GM12878 (cell line): ENCODE measurements around the gene PUM2. TPM values are rescaled to one million over a fixed set of nuclear protein-coding genes. Genes with fewer than 3 reads are reported as not detected.

ENCODE experiments used
- ATAC-seq: fragments of 200-7000 bp; cut with Tn5 transposase; 3 replicates; pipeline ENCODE4 v1.9.1; 2020; ENCODE audit warnings: mild to moderate bottlenecking, moderate library complexity
- BruUV-seq: library from RNA; stranded (reverse); fragments of 400-500 nt; replicated peaks from 2 replicates; lab custom pipeline; 2021; lab: Mats Ljungman, UMichigan
- CTCF ChIA-PET: fragments of 300-600 bp; sonication (Branson Sonifier 250); formaldehyde crosslinking; extraction: SDS; loops from one replicate; lab custom pipeline; 2021; ENCODE audit warnings: inconsistent platforms; lab: Yijun Ruan, JAX
- POLR2A ChIA-PET: fragments of 350-600 bp; formaldehyde crosslinking; extraction: SDS; loops from one replicate; lab custom pipeline; 2021; ENCODE audit warnings: inconsistent platforms; lab: Charles Lee
- RAD21 ChIA-PET: fragments of 300-600 bp; sonication (Branson Sonifier 250); formaldehyde crosslinking; loops from one replicate; lab custom pipeline; 2023; ENCODE audit warnings: antibody characterized with exemption; ENCODE audit not compliant: unreplicated experiment; lab: Charles Lee
- SMC1A ChIA-PET: fragments of 300-600 bp; sonication (Branson Sonifier 250); formaldehyde crosslinking; loops from one replicate; lab custom pipeline; 2023; ENCODE audit not compliant: unreplicated experiment, uncharacterized antibody; lab: Charles Lee
- DNase-seq: peaks from one replicate; pipeline ENCODE4 v3.0.0-alpha.2; 2011; ENCODE audit warnings: low read depth, low spot score
- FAIRE-seq: peaks from 3 replicates; lab custom pipeline; 2011; peaks lifted over from hg19 to GRCh38; lab: Jason Lieb, UNC
- H2AFZ ChIP-seq: 2 replicates; pipeline ENCODE4 v1.6.0; 2011; ENCODE audit warnings: low read depth, low read length, control low read depth; ENCODE audit not compliant: control insufficient read depth
- H3K27ac ChIP-seq: 2 replicates; pipeline ENCODE4 v1.5.1; 2011; ENCODE audit warnings: control low read depth; ENCODE audit not compliant: control insufficient read depth, insufficient read depth
- H3K27me3 ChIP-seq, 2 experiments: replicated peaks in 1 of 2; 2 replicates each; pipeline versions ENCODE4 v1.6.0 to v1.6.1; 2011; ENCODE audit warnings: low read length in 1 of 2; ENCODE audit not compliant: control insufficient read depth in 2 of 2, insufficient read depth in 2 of 2
- H3K36me3 ChIP-seq, 2 experiments: 2 replicates each; pipeline ENCODE4 v1.5.1; 2011; ENCODE audit warnings: low read length in 1 of 2; ENCODE audit not compliant: control insufficient read depth in 2 of 2, insufficient read depth in 2 of 2
- H3K4me1 ChIP-seq: 2 replicates; pipeline ENCODE4 v1.6.1; 2011; ENCODE audit warnings: mild to moderate bottlenecking, low read length, moderate library complexity, mixed read lengths; ENCODE audit not compliant: control insufficient read depth, insufficient read depth
- H3K4me2 ChIP-seq: 2 replicates; pipeline ENCODE4 v1.6.0; 2011; ENCODE audit warnings: control low read depth; ENCODE audit not compliant: control insufficient read depth, insufficient read depth
- H3K4me3 ChIP-seq: fragments of 200-600 bp; sonication (generic); 2 replicates; pipeline ENCODE4 v1.5.1; 2016
- H3K79me2 ChIP-seq: 2 replicates; pipeline ENCODE4 v1.6.0; 2011; ENCODE audit warnings: low read length; ENCODE audit not compliant: control insufficient read depth, insufficient read depth
- H3K9ac ChIP-seq: 2 replicates; pipeline ENCODE4 v1.8.0; 2011; ENCODE audit warnings: low read length, control low read depth, mixed read lengths; ENCODE audit not compliant: control insufficient read depth, insufficient read depth
- H3K9me3 ChIP-seq: replicated peaks from 3 replicates; pipeline ENCODE4 v1.5.1; 2011; ENCODE audit warnings: mild to moderate bottlenecking, low read length; ENCODE audit not compliant: control insufficient read depth, insufficient read depth
- H4K20me1 ChIP-seq: 2 replicates; pipeline ENCODE4 v1.6.0; 2011; ENCODE audit not compliant: control insufficient read depth, insufficient read depth
- BCLAF1 ChIP-seq: fragments of 450-650 bp; IDR thresholded peaks from 2 replicates; pipeline ENCODE4 v1.6.1; 2017; ENCODE audit warnings: antibody characterized with exemption, mild to moderate bottlenecking, moderate library complexity
- CBX5 ChIP-seq: sonication (generic); IDR thresholded peaks from 2 replicates; pipeline ENCODE4 v1.6.1; 2016; ENCODE audit warnings: low read depth, moderate library complexity, mild to moderate bottlenecking, inconsistent platforms
- E2F8 ChIP-seq: fragments of 450-650 bp; IDR thresholded peaks from 2 replicates; pipeline ENCODE4 v1.6.1; 2018; ENCODE audit warnings: mild to moderate bottlenecking, low read depth, moderate library complexity; ENCODE audit not compliant: partially characterized antibody
- EP300 ChIP-seq, 2 experiments: fragments of 150-350 bp in 1 of 2; IDR thresholded peaks; 2 replicates each; pipeline ENCODE4 v1.6.1; 2011 to 2012; ENCODE audit warnings: low read depth in 2 of 2, low read length in 2 of 2, borderline replicate concordance in 1 of 2, improper control_type of control experiment in 1 of 2, inconsistent platforms in 1 of 2; ENCODE audit not compliant: control insufficient read depth in 1 of 2
- GABPA ChIP-seq: IDR thresholded peaks from 2 replicates; pipeline ENCODE4 v1.6.1; 2014; ENCODE audit warnings: antibody characterized with exemption, low read depth, mild to moderate bottlenecking, inconsistent platforms
- KDM1A ChIP-seq: fragments of 200-600 bp; sonication (generic); IDR thresholded peaks from 2 replicates; pipeline ENCODE4 v1.6.1; 2016; ENCODE audit warnings: borderline replicate concordance
- MTA2 ChIP-seq: fragments of 450-650 bp; IDR thresholded peaks from 2 replicates; pipeline ENCODE4 v1.6.1; 2016; ENCODE audit warnings: low read depth, mild to moderate bottlenecking, moderate library complexity
- NFYA ChIP-seq: IDR thresholded peaks from 2 replicates; pipeline ENCODE4 v1.6.1; 2011; ENCODE audit warnings: low read depth, mild to moderate bottlenecking, low read length, improper control_type of control experiment, borderline replicate concordance
- POLR2AphosphoS2 ChIP-seq: IDR thresholded peaks from 2 replicates; pipeline ENCODE4 v1.6.1; 2011; ENCODE audit warnings: low read depth, mild to moderate bottlenecking, low read length, improper control_type of control experiment, moderate library complexity
- RAD21 ChIP-seq: IDR thresholded peaks from 2 replicates; pipeline ENCODE4 v1.6.1; 2011; ENCODE audit warnings: mild to moderate bottlenecking, low read depth, low read length, moderate library complexity; ENCODE audit not compliant: insufficient read depth
- RUNX3 ChIP-seq: IDR thresholded peaks from 2 replicates; pipeline ENCODE4 v1.6.1; 2012; ENCODE audit warnings: low read length, inconsistent platforms
- SMAD5 ChIP-seq: IDR thresholded peaks from 2 replicates; pipeline ENCODE4 v1.6.1; 2016; ENCODE audit warnings: antibody characterized with exemption, low read depth
- SMARCA5 ChIP-seq: fragments of 450-650 bp; IDR thresholded peaks from 2 replicates; pipeline ENCODE4 v1.6.1; 2017; ENCODE audit warnings: mild to moderate bottlenecking
- SRF ChIP-seq, 2 experiments: IDR thresholded peaks; 2 replicates each; pipeline ENCODE4 v1.6.1; 2011; ENCODE audit warnings: low read depth in 2 of 2, low read length in 2 of 2, mild to moderate bottlenecking in 1 of 2, moderate library complexity in 1 of 2
- WGBS: methylation state at CpG from one replicate; pipeline ENCODE4 v1.1.6; 2016; ENCODE audit warnings: low lambda C conversion rate; ENCODE audit not compliant: insufficient replicate concordance, insufficient coverage; ENCODE audit errors: missing lambda C conversion rate; 5-methylcytosine and 5-hydroxymethylcytosine counted together
- in situ Hi-C: fragments of 300-500 bp; cut with MboI; formaldehyde crosslinking; loops from 9 replicates; pipeline ENCODE4 v1.14.3; 2018; ENCODE audit warnings: mixed read lengths
- intact Hi-C: fragments of 100-400 bp; cut with micrococcal nuclease; formaldehyde crosslinking; loops from one replicate; pipeline ENCODE4 v1.14.2; 2022; ENCODE audit not compliant: unreplicated experiment
- polyA plus RNA-seq, 11 experiments: library from polyadenylated mRNA; depleted of rRNA in 4 of 11; unstranded in 6 of 11; stranded (reverse) in 5 of 11; fragments of >200 nt; fragmentation: Nextera tagmentation in 4 of 11; fragmentation: Illumina TruSeq in 1 of 11; extraction: Ambion mirVana in 4 of 11; extraction: Trizol in 1 of 11; gene quantifications; 1 replicate in 1 of 11; 2 replicates in 10 of 11; pipeline versions ENCODE4 v1.2.1 to v1.2.3, GENCODE V29; 2011 to 2016; ENCODE audit warnings: inconsistent platforms in 2 of 11, missing spikeins in 2 of 11, low read depth in 1 of 11
- total RNA-seq, 4 experiments: library from RNA; depleted of rRNA in 3 of 4; stranded (reverse); fragments of >200 nt in 3 of 4; fragmentation: Illumina TruSeq in 1 of 4; extraction: Trizol in 1 of 4; gene quantifications; 2 replicates each; pipeline versions ENCODE4 v1.2.1 to v1.2.3, GENCODE V29; 2013 to 2021

PUM2 gene
- total and polyA plus RNA-seq, 10 of the 15 experiments (the other 5 are each of a cell fraction or from before 2014, with no cell fraction given) = 14.5 to 87.6 (median 29.4) TPM

- TF ChIP-seq GABPA (no peak), BCLAF1 (no peak), POLR2AphosphoS2 (no peak)
- TF ChIP-seq, all 136 proteins: peak for 0
Measured at GRCh38 chr2:20229322-20230113, 121.1 kb downstream of the PUM2 start (continued).

GRCh38 chr2:20227894-20228505 is 122.6 kb downstream of the PUM2 start:
- ChIA-PET RAD21 (no interaction called here), POLR2A (no interaction called here), SMC1A (interaction anchor here (9.6 kb wide), 1 partner anchor 89 kb away, joined by 191 read pairs; no protein-coding TSS in a partner anchor), CTCF (no interaction called here)
- FAIRE-seq (no peak), ATAC-seq (no peak), DNase-seq (no peak)
- in situ Hi-C loops = no loop called here
- Histone ChIP-seq H2AFZ (no peak overlapping the region), H3K9me3 (no peaks in the 10 kb centered on the region), H3K27me3 (no peaks in the 10 kb centered on the region; a peak in 1 of 4 replicates), H3K4me3 (no peak overlapping the region), H4K20me1 (no peaks in the 10 kb centered on the region), H3K27ac (no peak overlapping the region), H3K4me2 (no peak overlapping the region), H3K36me3 (no peaks in the 10 kb centered on the region), H3K4me1 (peaks cover 6% of the 10 kb centered on the region), H3K9ac (no peak overlapping the region), H3K79me2 (peaks cover 7% of the 10 kb centered on the region)
- intact Hi-C loops = no loop called here
- whole genome bisulfite sequencing = 60% methylated on average over 8 of the region's 10 CpGs
- no TSS peak for BruUV-seq
- TF ChIP-seq CBX5 = no peak
- no peak for TF ChIP-seq SMAD5
- no peak for TF ChIP-seq KDM1A
- TF ChIP-seq MTA2 = no peak
- no peak for TF ChIP-seq RAD21
- TF ChIP-seq RUNX3 = no peak
- TF ChIP-seq SMARCA5 = no peak
- no peak for TF ChIP-seq SRF (IDR thresholded peaks at IDR 0.05; ENCODE audit: low read depth in 2 of 2, low read length in 2 of 2)
- no peak for TF ChIP-seq E2F8
- no peak for TF ChIP-seq NFYA
- no peak for TF ChIP-seq EP300 (IDR thresholded peaks at IDR 0.05; ENCODE audit: borderline replicate concordance in 1 of 2, control insufficient read depth in 1 of 2, low read depth in 2 of 2, low read length in 2 of 2)
